GM21526 (cell line): ENCODE measurements around the gene CDC34.

Source experiments
- ATAC-seq: cut with Tn5 transposase; IDR thresholded peaks from one replicate; pipeline ENCODE4 v1.9.1; 2021; ENCODE audit warnings: moderate library complexity; ENCODE audit not compliant: unreplicated experiment, low FRiP score

CDC34 gene

DNA sequence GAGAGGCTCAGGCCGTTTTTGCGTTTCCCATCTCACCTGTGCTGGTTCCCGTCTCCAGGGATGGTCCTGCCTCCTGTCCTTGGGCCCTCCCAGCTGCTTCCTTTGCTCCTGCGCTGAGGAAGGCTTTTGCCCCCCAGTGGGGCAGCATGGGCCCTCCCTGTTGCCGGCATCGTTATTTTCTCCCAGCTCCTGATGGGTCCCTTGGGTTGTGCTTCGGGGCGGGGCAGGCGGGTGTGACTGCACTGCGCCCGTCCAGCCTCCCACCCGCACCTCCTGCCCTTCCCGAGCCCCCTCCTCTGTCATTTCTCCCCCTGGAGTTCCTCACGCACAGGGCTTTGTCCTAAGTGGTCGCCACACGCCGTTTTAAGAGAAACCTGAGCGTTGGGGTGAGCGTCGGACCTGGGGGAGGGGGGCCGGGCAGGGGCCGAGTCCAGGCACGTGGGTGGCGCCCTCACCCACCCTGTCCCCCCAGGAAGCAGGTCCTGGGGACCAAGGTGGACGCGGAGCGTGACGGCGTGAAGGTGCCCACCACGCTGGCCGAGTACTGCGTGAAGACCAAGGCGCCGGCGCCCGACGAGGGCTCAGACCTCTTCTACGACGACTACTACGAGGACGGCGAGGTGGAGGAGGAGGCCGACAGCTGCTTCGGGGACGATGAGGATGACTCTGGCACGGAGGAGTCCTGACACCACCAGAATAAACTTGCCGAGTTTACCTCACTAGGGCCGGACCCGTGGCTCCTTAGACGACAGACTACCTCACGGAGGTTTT is 9.5 kb downstream of the CDC34 start:
- no peak for ATAC-seq

- no peak for ATAC-seq
Measured at GRCh38 chr19:541699-542098, 10.1 kb downstream of the CDC34 start.

GRCh38 chr19:542173-542866 is 10.8 kb downstream of the CDC34 start:
- no peak for ATAC-seq

- no peak for ATAC-seq
Measured at GRCh38 chr19:543910-544608, 12.5 kb downstream of the CDC34 start, which contains the start of gene GZMM. GZMM (plus strand) TSS chr19:544053; CDS start chr19:544072, 19 bp downstream.

- ATAC-seq: no peak
Measured at GRCh38 chr19:547117-547516, 15.6 kb downstream of the CDC34 start.

DNA sequence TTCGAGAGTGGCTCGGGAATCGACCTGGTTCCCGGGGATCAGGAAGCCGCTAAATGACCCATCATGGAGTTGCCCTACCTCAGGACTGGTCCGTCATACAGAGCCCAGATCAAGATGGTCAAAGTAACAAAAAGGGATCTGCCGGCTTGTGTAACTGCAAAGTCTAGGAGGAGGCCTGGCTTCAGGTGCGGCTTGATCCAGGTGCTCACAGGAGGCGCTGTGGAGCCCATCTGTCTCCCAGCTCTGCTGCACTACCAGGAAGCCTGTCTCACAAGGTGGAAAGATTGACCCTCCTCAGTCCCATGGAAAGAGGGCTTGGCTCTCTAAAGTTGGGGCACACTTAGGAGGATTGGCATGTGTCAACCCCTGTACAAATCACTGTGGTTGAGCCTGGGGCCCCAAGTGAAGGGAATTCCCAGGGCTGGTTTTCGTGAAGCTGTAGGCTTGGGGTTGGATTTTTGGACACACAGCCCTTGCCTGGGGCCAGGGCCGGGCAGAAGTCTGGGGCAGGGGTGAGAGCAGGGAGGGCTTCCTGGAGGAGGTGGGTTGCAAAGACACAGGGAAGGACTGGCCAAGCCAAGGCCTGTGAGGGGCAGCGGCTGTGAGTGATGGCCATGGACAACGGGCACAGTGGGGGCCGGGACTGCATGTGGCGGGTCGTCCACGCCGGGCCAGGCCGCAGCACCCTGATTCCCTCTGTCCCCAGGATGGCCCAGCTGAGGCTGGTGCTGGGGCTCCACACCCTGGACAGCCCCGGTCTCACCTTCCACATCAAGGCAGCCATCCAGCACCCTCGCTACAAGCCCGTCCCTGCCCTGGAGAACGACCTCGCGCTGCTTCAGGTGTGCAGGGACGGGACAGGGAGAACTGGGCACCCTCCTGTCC is 16.5 kb downstream of the CDC34 start:
- no peak for ATAC-seq

DNA sequence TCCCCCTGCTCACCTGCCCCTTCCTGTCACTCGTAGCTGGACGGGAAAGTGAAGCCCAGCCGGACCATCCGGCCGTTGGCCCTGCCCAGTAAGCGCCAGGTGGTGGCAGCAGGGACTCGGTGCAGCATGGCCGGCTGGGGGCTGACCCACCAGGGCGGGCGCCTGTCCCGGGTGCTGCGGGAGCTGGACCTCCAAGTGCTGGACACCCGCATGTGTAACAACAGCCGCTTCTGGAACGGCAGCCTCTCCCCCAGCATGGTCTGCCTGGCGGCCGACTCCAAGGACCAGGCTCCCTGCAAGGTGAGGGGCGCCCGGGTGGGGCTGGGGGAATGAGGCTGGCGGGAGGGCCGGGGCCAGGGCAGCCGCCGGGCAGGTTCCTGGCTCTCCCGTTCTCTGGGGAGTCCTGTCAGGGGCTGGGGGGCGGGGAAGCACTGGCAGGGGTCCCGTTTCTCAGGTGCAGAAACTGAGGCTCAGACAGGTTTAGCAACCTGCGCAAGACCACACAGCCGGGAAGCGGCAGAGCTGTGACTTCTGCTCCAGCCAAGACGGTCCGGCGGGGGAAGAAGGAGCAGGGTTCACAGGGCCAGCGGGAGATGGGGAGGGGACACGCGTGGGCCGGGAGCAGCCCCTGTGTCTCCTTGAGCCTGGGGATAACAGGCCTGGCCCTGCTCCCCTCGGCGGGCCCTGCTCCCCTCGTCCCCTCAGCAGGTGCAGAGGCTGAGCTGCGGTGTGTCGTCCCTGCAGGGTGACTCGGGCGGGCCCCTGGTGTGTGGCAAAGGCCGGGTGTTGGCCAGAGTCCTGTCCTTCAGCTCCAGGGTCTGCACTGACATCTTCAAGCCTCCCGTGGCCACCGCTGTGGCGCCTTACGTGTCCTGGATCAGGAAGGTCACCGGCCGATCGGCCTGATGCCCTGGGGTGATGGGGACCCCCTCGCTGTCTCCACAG is 17.6 kb downstream of the CDC34 start:
- no peak for ATAC-seq

DNA sequence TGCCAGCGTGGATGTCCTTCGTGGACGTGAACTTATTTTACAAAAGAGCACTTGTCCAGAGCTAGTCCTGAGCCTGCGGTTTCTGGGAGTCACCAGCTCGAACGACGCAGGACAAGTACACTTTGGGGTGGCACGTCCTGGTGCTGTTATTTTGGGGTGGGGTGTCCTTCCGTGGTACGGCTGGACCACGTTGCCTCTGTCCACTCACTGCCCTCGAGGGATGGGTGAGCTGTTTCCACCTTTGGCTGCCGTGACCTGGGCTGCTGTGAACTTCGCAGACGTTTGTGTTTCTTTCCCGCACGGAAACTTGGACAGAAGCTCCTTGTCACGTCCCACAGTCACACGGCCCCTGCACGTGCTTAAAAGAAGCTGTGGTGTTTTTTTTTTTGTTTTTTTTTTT is 23.3 kb downstream of the CDC34 start:
- ATAC-seq: no peak

DNA sequence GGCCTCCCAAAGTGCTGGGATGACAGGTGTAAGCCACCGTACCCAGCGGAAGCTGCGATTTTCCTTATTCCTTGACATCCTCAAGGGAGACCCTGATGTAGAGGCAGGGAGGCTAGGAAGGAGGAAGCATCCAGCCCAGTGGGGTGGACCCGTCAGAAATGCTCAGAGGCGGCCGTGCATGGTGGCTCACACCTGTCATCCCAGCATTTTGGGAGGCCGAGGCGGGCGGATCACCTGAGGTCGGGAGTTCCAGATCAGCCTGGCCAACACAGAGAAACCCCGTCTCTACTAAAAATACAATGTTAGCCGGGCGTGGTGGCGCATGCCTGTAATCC is 23.9 kb downstream of the CDC34 start:
- no peak for ATAC-seq

- no peak for ATAC-seq
Measured at GRCh38 chr19:556611-557382, 25.2 kb downstream of the CDC34 start.

DNA sequence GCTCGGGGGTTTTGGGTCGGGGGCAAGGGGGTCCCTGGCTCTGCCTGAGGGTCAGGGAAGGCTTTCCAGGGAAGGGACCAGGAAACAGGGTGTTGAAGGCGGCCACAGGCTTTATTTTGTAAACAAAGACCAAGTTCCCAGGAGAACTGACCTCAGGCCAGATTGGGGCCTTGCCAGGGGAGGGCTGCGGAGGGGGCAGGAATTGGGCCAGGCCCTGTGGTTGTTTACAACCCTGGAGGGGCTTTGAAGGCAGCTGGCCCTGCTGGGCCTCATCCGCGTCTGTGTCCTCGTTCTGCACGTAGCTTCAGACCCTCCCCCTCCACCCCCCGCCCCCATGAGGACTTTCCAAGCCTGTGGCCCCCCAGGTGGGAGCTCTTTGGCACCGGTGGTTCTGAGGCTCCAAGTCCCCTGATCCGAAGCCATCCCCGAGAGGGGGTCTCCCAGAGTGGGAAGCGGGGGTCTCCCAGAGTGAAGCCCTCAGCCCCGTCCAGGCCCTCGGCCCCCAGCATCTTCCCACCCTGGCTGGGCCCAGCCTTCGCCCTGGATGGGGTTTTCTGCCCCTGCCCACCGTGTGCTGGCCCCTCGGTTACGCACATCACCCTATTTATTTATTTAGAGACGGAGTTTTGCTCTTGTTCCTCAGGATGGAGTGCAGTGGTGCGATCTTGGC is 27.3 kb downstream of the CDC34 start:
- ATAC-seq: no peak

- ATAC-seq: no peak
Measured at GRCh38 chr19:560121-560520, 28.6 kb downstream of the CDC34 start.

DNA sequence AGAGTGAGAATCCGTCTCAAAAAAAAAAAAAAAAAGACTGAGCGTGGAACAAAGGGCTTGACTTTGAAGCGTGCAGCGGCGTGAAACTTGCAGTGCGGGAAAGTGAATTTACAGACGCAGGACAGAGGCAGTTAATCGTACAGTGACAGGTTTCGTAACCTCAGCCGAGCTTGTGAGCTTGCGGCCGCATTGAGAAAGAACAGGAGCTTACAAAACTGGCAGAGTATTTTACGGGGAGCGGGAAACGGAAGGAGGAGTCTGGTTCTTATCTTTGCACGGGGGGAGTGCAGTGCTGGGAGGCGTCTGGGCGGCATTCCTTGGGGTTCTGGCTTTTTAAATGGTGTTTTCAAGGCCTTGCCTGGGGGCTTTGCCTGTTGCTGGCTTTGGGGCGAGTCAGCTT is 34.8 kb downstream of the CDC34 start:
- ATAC-seq: no peak

DNA sequence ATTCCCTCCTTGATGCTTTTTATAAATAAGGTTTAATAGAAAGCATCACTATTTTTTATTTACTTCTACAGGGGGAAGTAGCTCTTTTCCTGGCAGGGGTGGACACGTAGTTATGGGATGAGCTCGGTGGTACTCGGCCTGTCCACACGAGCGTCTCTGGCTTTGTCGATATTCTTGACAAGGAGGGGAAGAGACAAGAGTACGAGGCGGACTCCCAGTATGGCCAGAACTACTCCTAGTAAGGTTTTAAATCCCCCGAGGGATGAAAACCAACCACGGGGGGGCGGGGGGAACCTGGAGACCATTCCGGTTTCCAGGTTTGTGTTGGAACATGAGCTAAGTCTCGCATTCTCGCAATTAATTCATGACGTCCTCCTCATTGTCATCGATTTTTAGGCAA is 35.3 kb downstream of the CDC34 start:
- ATAC-seq: no peak

DNA sequence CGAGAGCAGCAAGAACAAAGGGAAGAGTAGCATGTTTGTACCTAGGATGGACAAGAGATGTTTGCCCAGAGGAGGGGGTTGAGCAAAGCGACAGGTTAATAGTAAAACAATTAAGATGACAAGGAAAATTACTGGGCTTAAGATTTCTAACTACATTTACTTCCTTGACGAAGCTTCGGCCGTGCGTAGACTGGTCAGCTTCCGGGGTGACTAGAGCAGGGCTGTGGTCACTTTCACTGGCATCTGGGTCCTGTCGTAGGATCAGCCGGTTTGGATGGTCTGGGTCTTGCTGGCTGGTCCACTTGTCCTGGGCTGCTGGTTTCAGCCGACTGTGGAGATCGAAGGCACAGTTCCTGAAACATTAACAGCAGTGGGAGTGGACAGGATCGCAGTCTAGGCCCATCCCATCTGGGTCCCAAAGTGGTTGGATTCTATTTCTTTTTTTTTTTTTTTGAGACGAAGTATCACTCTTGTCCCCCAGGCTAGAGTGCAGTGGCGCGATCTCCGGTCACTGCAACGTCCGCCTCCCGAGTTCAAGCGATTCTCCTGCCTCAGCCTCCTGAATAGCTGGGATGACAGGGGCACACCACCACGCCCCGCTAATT is 35.8 kb downstream of the CDC34 start:
- ATAC-seq: no peak

- no peak for ATAC-seq
Measured at GRCh38 chr19:570251-570686, 38.7 kb downstream of the CDC34 start.

GRCh38 chr19:570937-571565 is 39.5 kb downstream of the CDC34 start:
- ATAC-seq: no peak
